Dendritic cell treated with granulocyte-macrophage colony-stimulating factor and Interleukin-4, amounts not matched to agents 40 ng/mL and 50 ng/mL, for 4 days (primary cell): ENCODE data around the gene LIPI.

Source experiments
- H3K27ac Mint-ChIP-seq: one replicate; pipeline ENCODE4 v1.8.0; 2022; ENCODE audit warnings: mild to moderate bottlenecking, mixed read lengths
- H3K27me3 Mint-ChIP-seq: one replicate; pipeline ENCODE4 v1.8.0; 2022; ENCODE audit warnings: mild to moderate bottlenecking, mixed read lengths
- H3K36me3 Mint-ChIP-seq: one replicate; pipeline ENCODE4 v1.8.0; 2022; ENCODE audit warnings: low read depth, mixed read lengths
- H3K4me1 Mint-ChIP-seq: one replicate; pipeline ENCODE4 v1.8.0; 2022; ENCODE audit warnings: low read depth, mixed read lengths
- H3K4me3 Mint-ChIP-seq: one replicate; pipeline ENCODE4 v1.8.0; 2022; ENCODE audit warnings: mild to moderate bottlenecking, moderate library complexity, mixed read lengths
- H3K9me3 Mint-ChIP-seq: one replicate; pipeline ENCODE4 v1.8.0; 2022; ENCODE audit warnings: mixed read lengths
- intact Hi-C: fragments of 100-400 bp; cut with micrococcal nuclease; formaldehyde crosslinking; loops from one replicate; pipeline ENCODE4 v1.15.0; 2022

LIPI gene

DNA sequence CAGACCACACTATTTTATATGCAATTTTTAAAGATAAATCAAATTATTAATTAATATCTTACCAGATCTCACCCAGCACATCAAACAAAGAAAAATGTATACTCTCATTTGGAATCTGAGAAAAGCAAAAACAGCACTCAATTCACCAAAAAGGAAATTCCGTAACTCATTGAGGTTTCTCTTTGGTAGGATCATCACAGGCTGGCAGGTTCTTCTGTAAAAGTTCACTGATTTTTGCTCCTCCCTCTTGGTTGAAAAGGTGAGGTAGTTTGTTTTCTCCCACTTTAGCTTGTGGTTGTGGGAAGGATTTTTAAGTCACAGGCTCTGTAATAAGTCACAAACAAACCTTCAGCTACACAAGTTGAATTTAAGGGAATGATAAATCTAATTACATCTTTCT is at the start of gene LIPI:
Gene LIPI (minus strand): TSS at position 218 of the 400 bp plus-strand sequence. CDS start 110 bp downstream, at position 108.
- H3K27ac Mint-ChIP-seq, result no peak within 1 kb of the TSS
- no peaks in the 10 kb centered on the region for H3K36me3 Mint-ChIP-seq
- no peaks in the 10 kb centered on the region for H3K4me1 Mint-ChIP-seq
- H3K27me3 Mint-ChIP-seq, result peaks cover 3% of the 10 kb centered on the region
- intact Hi-C loops, result no loop called here
- no peaks in the 10 kb centered on the region for H3K9me3 Mint-ChIP-seq
- no peak within 1 kb of the TSS for H3K4me3 Mint-ChIP-seq

DNA sequence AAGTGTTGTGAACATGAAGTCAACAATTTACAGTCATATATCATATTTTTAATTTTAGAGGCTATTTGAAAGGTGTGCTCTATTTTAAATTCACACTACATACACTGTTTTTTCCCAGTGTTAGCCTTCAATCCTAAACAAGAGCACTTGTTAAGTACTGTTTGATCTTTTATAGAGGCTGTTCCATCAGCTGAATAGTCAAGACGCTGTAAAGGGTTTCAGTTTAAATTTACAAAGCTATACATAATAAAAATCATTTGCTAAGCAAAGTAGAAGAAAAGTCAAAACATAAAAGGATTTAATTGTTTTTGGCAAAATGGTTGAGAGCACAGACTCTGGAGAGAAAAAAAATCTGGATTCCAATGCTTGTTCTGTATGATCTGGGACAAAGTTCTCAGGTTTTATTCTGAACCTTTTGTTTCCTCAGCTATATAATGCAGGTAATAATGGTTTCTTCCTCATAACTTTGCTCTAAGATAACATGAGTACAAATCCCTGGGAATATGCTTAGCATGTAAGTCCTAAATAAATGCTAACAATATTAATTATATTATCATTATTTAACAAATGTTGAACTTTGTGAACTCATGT is 49.5 kb upstream of the LIPI start:
- Mint-ChIP-seq H3K27ac (no peak overlapping the region), H3K4me3 (no peak overlapping the region), H3K27me3 (no peaks in the 10 kb centered on the region), H3K36me3 (no peaks in the 10 kb centered on the region), H3K4me1 (no peaks in the 10 kb centered on the region), H3K9me3 (no peaks in the 10 kb centered on the region)
- intact Hi-C loops, result no loop called here

- Mint-ChIP-seq H3K27me3 (no peaks in the 10 kb centered on the region), H3K9me3 (no peaks in the 10 kb centered on the region), H3K36me3 (no peaks in the 10 kb centered on the region), H3K4me3 (no peak overlapping the region), H3K27ac (no peak overlapping the region), H3K4me1 (no peaks in the 10 kb centered on the region)
- intact Hi-C loops, result loop anchor here (1.0 kb wide), 2 partner anchors 514 to 1333 kb away; no protein-coding TSS in a partner anchor
These were observed 49.0 kb upstream of the LIPI start for GRCh38 chr21:14259747-14260146.

GRCh38 chr21:14251336-14251735 is 40.6 kb upstream of the LIPI start:
- no peak overlapping the region for H3K4me3 Mint-ChIP-seq
- peaks cover 14% of the 10 kb centered on the region for H3K9me3 Mint-ChIP-seq
- H3K27ac Mint-ChIP-seq, result no peak overlapping the region
- H3K27me3 Mint-ChIP-seq, result no peaks in the 10 kb centered on the region
- no peaks in the 10 kb centered on the region for H3K36me3 Mint-ChIP-seq
- peaks cover 12% of the 10 kb centered on the region for H3K4me1 Mint-ChIP-seq
- intact Hi-C loops, result no loop called here

- no peaks in the 10 kb centered on the region for H3K27me3 Mint-ChIP-seq
- no peak overlapping the region for H3K27ac Mint-ChIP-seq
- no peaks in the 10 kb centered on the region for H3K36me3 Mint-ChIP-seq
- H3K4me3 Mint-ChIP-seq, result no peak overlapping the region
- peaks cover 6% of the 10 kb centered on the region for H3K4me1 Mint-ChIP-seq
- H3K9me3 Mint-ChIP-seq, result peaks cover 14% of the 10 kb centered on the region
- intact Hi-C loops, result no loop called here
These were observed 35.0 kb upstream of the LIPI start for GRCh38 chr21:14245711-14246110.

DNA sequence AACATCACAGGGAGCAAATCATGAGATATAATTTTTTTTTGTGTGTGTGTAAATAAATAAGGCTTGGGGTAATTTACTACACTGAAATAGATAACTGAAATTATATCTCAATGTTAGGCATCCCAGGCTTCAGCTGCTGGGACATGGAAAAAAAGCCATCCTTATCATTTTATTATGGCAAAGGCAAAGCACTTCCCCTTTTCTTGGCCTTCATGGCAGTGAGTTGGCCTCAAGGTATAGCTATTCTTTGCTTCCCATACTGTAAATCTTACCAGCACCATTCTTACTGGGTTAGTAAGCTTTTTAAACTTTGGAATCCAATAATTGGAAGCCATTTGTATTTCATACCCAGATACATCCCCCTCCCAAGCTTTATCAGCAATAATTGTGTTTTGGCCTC is 34.2 kb upstream of the LIPI start:
- no peak overlapping the region for H3K4me3 Mint-ChIP-seq
- H3K27me3 Mint-ChIP-seq, result no peaks in the 10 kb centered on the region
- no peak overlapping the region for H3K27ac Mint-ChIP-seq
- peaks cover 10% of the 10 kb centered on the region for H3K9me3 Mint-ChIP-seq
- H3K36me3 Mint-ChIP-seq, result no peaks in the 10 kb centered on the region
- peaks cover 3% of the 10 kb centered on the region for H3K4me1 Mint-ChIP-seq
- intact Hi-C loops, result no loop called here

DNA sequence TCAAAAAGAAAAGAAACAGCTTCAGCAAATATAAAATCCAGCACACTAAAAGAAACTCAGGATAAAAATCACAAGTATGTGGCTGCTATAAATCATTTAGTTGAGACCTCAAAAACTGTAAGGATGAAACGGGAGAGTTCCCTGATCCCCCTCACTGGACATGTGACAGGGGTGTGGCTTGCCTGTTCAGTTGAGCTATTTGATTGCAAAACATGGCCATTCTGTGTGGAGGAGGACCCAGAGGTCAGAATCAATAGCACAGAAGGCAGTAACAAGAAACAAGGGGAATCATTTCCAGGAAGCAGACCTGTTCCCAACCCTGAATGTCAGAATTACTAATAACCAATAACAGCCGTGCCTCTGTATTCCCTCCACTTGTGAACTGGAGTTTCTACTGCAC is 33.1 kb upstream of the LIPI start:
- Mint-ChIP-seq H3K4me1 (no peaks in the 10 kb centered on the region), H3K4me3 (no peak overlapping the region), H3K9me3 (no peaks in the 10 kb centered on the region), H3K27ac (no peak overlapping the region), H3K27me3 (no peaks in the 10 kb centered on the region), H3K36me3 (no peaks in the 10 kb centered on the region)
- intact Hi-C loops, result no loop called here

GRCh38 chr21:14243461-14243860 is 32.7 kb upstream of the LIPI start:
- H3K27ac Mint-ChIP-seq, result no peak overlapping the region
- H3K4me3 Mint-ChIP-seq, result no peak overlapping the region
- H3K4me1 Mint-ChIP-seq, result no peaks in the 10 kb centered on the region
- H3K9me3 Mint-ChIP-seq, result no peaks in the 10 kb centered on the region
- no peaks in the 10 kb centered on the region for H3K36me3 Mint-ChIP-seq
- intact Hi-C loops, result no loop called here
- no peaks in the 10 kb centered on the region for H3K27me3 Mint-ChIP-seq

- no peak overlapping the region for H3K27ac Mint-ChIP-seq
- intact Hi-C loops, result no loop called here
- peaks cover 5% of the 10 kb centered on the region for H3K4me1 Mint-ChIP-seq
- H3K27me3 Mint-ChIP-seq, result no peaks in the 10 kb centered on the region
- no peaks in the 10 kb centered on the region for H3K36me3 Mint-ChIP-seq
- no peak overlapping the region for H3K4me3 Mint-ChIP-seq
- no peaks in the 10 kb centered on the region for H3K9me3 Mint-ChIP-seq
These were observed 30.5 kb upstream of the LIPI start for GRCh38 chr21:14241297-14241696.

GRCh38 chr21:14239281-14239680 is 28.5 kb upstream of the LIPI start:
- H3K4me1 Mint-ChIP-seq, result peaks cover 5% of the 10 kb centered on the region
- no peaks in the 10 kb centered on the region for H3K27me3 Mint-ChIP-seq
- no peak overlapping the region for H3K27ac Mint-ChIP-seq
- H3K9me3 Mint-ChIP-seq, result no peaks in the 10 kb centered on the region
- intact Hi-C loops, result no loop called here
- H3K36me3 Mint-ChIP-seq, result no peaks in the 10 kb centered on the region
- no peak overlapping the region for H3K4me3 Mint-ChIP-seq

DNA sequence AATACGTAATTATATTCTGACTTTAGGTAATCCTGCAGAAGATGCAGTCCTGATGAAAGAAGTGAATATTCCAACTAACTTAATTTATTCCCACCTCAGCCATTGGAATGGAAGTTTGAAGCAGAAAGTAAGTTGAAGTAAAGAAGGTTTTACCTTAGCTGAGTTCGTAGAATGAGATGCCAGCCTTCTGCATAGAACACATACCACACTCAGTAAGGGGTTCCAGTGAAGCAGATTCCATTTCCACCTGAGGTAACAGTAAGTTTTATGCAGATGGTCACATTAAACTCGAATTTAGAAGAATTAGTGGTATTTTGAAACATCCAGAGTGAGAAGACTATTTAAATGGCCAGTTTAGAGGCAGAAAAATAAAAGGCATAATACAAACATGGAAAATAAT is 25.4 kb upstream of the LIPI start:
- no peaks in the 10 kb centered on the region for H3K36me3 Mint-ChIP-seq
- no peaks in the 10 kb centered on the region for H3K27me3 Mint-ChIP-seq
- intact Hi-C loops, result no loop called here
- H3K27ac Mint-ChIP-seq, result no peak overlapping the region
- H3K9me3 Mint-ChIP-seq, result no peaks in the 10 kb centered on the region
- H3K4me3 Mint-ChIP-seq, result no peak overlapping the region
- H3K4me1 Mint-ChIP-seq, result peaks cover 5% of the 10 kb centered on the region

DNA sequence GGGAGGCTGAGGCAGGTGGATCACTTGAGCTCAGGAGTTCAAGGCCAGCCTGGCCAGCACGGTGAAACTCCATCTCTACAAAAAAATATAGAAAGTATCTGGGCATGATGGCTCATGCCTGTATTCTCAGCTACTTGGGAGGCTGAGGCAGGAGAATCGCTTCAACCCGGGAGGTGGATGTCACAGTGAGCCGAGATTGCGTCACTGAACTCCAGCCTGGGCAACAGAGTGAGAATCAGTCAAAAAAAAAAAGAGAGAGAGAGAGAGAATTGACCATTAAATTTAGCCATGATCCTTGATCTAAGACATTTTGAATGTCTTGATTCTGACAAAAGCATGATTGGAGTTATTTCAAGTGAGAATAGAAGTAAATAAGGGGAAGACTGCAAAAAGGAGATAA is 24.3 kb upstream of the LIPI start:
- Mint-ChIP-seq H3K27me3 (no peaks in the 10 kb centered on the region), H3K9me3 (peaks cover 6% of the 10 kb centered on the region), H3K4me3 (no peak overlapping the region), H3K36me3 (no peaks in the 10 kb centered on the region), H3K4me1 (peaks cover 5% of the 10 kb centered on the region), H3K27ac (no peak overlapping the region)
- intact Hi-C loops, result no loop called here

- Mint-ChIP-seq H3K4me3 (no peak overlapping the region), H3K27me3 (no peaks in the 10 kb centered on the region), H3K4me1 (no peaks in the 10 kb centered on the region), H3K36me3 (no peaks in the 10 kb centered on the region), H3K27ac (no peak overlapping the region), H3K9me3 (peaks cover 24% of the 10 kb centered on the region)
- intact Hi-C loops, result no loop called here
These were observed 18.6 kb upstream of the LIPI start for GRCh38 chr21:14229399-14229798.

DNA sequence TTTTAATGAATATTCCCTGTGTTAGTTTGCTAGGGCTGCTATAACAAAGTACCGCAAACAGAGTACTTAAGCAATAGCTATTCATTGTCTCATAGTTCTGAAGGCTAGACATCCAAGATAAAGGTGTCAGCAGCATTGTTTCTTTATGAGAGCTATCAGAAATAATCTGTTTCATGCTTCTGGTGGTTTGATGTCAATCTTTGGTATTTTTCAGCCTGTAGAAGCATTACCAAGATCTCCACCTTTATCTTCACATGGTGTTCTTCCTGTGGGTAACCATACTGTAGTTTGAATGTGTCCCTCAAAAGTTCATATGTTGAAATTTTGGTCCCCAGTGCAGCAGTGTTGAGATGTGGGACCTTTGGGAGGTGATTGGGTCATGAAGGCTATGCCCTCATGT is 12.6 kb upstream of the LIPI start:
- no peak overlapping the region for H3K4me3 Mint-ChIP-seq
- peaks cover under 1% of the 10 kb centered on the region for H3K9me3 Mint-ChIP-seq
- no peak overlapping the region for H3K27ac Mint-ChIP-seq
- no peaks in the 10 kb centered on the region for H3K36me3 Mint-ChIP-seq
- intact Hi-C loops, result no loop called here
- no peaks in the 10 kb centered on the region for H3K27me3 Mint-ChIP-seq
- H3K4me1 Mint-ChIP-seq, result no peaks in the 10 kb centered on the region

DNA sequence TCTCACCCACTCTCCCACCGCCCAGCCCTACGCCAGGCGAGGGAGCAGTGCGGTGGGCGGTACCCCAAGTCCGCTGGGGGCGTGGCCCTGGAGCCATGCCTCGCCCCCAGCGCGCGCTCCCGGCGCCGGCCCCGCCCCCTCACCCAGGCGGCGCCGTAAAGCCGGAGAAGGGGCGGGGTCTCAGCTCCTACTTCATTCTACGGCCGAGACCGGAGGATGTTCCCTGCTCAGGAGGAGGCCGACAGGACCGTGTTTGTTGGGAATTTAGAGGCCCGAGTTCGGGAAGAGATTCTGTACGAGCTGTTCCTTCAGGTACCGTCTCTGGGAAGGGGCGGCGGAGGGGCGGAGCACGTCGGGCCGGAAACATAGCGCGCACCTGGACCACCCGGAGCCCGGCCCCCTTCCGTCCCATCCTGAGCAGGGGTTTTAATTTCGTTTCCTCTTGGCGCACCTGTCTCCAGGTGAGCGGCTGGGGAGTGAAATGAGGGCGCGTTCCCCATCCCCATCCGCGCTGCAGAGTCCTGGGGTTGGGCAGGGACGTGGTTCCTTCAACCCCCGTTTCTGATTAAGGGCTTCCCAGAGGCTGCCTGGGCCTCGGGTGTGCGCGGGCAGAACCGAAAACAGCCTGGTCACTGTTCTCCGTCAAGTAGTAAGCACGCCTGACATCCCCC is 5.4 kb upstream of the LIPI start, which contains the start of gene RBM11:
Gene RBM11 (plus strand): TSS at position 187 of the 671 bp plus-strand sequence. CDS start 30 bp downstream, at position 217.
- H3K9me3 Mint-ChIP-seq, result no peaks in the 10 kb centered on the region
- H3K4me3 Mint-ChIP-seq, result peak within 1 kb of the TSS; percentile 80
- peaks cover 9% of the 10 kb centered on the region for H3K27me3 Mint-ChIP-seq
- intact Hi-C loops, result no loop called here
- H3K36me3 Mint-ChIP-seq, result no peaks in the 10 kb centered on the region
- H3K4me1 Mint-ChIP-seq, result no peaks in the 10 kb centered on the region
- no peak within 1 kb of the TSS for H3K27ac Mint-ChIP-seq
